Left forelimb (tissue), 1 donor: ENCODE data around the gene PTAFR.

ENCODE experiments used
- DNase-seq: peaks from one replicate; pipeline ENCODE4 v3.0.0-alpha.2; 2018; ENCODE audit warnings: low spot score

Gene PTAFR, protein sequence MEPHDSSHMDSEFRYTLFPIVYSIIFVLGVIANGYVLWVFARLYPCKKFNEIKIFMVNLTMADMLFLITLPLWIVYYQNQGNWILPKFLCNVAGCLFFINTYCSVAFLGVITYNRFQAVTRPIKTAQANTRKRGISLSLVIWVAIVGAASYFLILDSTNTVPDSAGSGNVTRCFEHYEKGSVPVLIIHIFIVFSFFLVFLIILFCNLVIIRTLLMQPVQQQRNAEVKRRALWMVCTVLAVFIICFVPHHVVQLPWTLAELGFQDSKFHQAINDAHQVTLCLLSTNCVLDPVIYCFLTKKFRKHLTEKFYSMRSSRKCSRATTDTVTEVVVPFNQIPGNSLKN

DNA sequence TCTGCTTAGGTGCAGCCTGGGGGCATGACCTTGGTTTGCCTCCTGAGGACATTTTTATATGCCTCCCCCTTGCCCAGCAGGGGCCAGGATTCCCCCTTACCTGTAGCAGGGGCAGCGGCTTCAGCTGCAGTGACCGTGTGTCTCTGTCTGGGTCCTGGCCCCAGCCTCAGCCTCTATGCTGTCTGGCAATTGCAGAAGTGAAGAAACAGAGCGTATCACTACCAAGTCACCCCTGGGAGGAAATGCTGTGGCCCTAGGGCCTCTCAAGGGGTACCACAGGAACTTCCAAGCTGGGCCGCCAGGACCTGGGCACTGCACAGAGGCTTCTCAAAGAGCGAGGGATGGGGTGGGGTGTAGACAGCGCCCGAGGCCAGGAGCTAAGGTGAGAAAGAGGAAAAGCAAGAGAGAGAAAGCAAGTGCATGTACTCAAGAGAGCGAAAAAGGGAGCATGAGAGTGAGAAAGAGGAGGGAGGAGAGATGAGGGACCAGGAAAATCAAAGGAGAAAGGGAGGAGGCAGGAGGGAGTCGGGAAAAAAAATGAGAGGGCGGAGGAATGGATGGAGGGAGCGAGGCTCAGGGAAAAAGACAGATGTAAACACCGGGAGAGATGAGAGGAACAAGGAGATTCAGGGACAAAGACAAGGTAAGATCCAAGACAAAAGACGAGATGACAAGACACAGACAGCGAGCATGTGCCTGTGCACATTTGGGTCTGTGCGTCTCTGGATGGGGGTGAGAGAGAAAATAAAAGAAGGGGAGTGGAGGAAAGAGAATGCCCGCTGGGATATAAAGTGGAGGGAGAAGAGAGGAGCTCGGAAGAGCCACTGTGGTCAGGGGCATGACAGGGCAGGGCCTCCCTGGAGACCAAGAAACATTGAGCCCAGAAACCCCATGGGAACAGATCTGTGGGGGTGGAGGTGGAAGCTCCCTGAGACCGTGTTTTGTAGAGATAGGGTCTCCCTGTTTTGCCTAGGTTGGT is at the start of gene PTAFR:
Gene PTAFR (minus strand): TSS at position 199 of the 979 bp plus-strand sequence. CDS start 25,669 bp downstream, outside the sequence.
- no peak for DNase-seq

- no peak for DNase-seq
Measured at GRCh38 chr1:28213315-28213714, 36.8 kb upstream of the PTAFR start.

- DNase-seq: no peak
Measured at GRCh38 chr1:28209700-28210099, 33.2 kb upstream of the PTAFR start.

- no peak for DNase-seq
Measured at GRCh38 chr1:28208818-28209441, 32.4 kb upstream of the PTAFR start.

DNA sequence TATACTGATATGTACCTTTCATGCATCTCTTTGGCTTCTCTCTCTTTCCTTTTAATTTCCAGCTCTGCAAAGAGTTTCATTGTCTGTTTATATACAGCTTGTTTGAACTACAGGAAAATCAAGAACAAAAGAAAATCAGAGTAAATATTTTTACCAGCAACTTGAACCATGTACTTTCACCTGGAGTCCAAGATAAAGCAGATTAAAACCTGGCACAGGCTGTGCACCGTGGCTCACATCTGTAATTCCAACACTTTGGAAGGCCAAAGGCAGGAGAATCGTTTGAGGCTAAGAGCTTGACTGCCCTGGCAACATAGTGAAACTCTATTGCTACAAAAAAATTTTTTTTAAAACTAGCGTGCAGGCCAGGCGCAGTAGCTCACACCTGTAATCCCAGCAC is 28.8 kb upstream of the PTAFR start:
- DNase-seq: no peak

- no peak for DNase-seq
Measured at GRCh38 chr1:28200234-28200873, 23.9 kb upstream of the PTAFR start.

GRCh38 chr1:28199328-28200233 is 23.1 kb upstream of the PTAFR start:
- DNase-seq: no peak

DNA sequence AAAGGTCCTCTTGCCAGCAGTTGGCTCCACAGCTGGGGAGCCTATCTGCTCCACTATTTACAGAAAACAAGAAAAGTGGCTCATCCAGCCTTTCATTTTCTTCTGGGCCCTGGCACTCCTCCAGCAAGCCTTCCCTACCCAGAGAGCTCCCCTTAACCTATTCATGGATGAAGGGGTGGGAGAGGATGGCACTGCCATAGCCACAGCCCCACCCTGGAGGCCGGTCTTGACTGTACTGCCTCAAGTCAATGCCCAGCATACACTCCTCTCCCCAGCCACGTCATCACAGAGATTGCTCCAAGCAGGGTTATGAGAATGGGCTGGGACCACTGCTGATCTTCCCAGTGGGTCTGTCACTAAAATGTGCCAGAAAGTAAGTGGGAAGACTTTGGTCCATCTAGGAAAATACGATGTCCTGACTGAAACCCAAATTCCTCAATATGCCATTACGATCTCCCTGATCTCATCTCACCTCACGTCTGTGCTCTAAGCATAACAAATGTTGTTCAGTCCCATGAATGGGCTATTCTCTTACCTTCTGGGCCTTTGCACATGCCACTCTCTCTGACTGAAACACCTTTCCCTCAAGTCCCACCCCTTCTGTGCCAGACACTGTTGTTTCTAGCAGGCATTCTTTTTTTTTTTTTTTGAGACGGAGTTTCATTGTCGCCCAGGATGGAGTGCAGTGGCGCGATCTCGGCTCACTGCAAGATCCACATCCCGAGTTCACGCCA is 21.4 kb upstream of the PTAFR start:
- no peak for DNase-seq

DNA sequence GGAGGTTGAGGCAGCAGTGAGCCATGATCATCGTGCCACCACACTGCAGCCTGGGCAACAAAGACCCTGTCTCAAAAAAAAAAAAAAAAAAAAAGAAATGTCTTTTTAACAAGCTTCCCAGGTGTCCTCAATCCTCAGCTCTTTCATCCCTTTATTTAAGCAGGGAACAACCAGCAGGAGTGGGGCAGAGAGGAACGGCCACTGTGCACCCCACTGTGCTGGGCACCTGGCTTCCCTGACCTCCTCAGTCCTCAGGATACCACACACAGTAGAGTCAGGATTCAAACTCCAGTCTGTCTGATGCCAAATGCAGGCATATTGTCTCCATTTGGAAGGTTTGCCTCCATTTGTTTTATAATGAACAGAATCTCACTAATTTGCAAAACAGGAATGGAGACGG is 19.8 kb upstream of the PTAFR start:
- no peak for DNase-seq

- DNase-seq: no peak
Measured at GRCh38 chr1:28195780-28196179, 19.3 kb upstream of the PTAFR start.

DNA sequence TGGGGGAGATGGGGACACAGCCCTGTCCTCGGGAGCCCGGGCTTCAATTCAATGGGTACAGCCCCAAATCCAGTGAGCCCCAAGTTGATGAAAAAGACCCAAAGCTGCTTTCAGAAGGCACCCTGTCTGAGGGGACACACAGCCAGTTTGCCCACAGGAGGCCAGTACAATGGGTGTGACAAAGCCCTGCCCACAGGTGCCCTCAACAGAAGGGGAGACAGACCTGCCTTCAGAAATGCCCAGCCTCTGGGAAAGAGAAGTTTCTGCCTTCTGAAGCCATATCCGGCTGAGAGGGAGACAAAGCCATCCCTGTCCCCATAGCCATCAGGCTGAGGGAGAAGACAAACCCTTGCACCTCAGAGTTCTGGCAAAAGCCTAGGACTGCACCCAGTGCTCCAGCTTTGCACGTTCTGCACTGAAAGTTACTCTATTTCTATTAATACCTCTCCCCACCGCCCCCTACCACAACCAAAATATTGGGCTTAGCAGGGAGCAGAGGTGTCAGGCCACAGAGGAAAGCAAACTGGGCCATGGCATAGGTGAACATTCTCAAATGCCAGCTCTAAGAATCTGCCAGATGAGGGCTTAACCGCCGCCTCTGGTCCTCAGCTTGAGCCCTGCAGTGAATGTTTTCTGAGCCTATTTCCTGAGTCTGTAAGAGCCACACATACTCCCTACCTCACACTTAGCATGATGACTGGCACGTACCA is 18.0 kb upstream of the PTAFR start:
- no peak for DNase-seq

GRCh38 chr1:28193701-28194161 is 17.2 kb upstream of the PTAFR start:
- no peak for DNase-seq

GRCh38 chr1:28190996-28191645 is 14.6 kb upstream of the PTAFR start:
- DNase-seq: peak; percentile 17

DNA sequence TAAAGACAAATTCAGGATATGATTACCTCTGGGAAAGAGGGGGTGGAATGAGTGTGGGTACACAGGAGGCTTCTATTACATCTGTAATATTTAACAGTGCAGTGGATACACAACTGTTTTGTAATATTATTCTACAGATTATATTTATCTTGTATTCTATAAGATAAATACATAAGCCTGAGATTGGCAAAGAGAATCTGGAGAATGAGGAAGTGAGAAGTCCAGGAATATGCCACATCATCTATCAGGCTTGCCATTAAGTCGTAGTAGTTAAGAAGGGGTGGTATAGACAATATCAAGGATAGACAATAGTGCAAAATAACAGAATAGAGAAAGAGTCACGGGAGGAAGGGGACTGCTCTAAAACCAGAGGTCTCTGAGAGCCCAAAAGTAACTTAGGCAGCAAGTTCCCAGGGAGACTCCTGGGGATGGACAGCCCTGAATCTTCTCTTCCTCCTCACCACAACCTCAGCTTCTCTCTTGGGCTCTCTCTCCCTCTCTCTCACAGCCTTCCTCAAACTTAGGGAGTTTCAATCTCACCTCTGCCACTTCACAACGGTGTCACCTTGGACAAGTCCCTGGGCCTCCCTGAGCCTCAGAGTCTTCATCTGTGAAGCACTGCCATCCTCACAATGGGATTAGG is 14.0 kb upstream of the PTAFR start:
- peak; percentile 12 for DNase-seq

DNA sequence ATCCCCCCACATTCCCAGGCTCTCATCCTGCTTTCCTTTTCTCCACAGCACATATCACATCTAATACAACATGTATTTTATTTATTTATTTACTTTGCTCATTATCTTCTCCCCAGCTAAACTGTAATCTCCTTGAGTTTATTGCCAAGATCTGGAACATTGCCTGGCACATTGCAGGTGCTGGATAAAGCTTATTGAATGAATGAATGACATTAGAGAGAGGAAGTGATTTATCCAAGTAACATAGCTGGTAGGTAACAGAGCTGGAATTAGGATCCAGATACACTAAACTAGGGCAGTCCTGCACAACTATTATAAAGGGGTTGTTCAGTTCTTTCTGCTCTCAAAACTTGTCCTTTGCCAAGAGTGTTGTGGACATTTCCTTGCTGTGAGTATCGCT is 8.6 kb upstream of the PTAFR start:
- no peak for DNase-seq

DNA sequence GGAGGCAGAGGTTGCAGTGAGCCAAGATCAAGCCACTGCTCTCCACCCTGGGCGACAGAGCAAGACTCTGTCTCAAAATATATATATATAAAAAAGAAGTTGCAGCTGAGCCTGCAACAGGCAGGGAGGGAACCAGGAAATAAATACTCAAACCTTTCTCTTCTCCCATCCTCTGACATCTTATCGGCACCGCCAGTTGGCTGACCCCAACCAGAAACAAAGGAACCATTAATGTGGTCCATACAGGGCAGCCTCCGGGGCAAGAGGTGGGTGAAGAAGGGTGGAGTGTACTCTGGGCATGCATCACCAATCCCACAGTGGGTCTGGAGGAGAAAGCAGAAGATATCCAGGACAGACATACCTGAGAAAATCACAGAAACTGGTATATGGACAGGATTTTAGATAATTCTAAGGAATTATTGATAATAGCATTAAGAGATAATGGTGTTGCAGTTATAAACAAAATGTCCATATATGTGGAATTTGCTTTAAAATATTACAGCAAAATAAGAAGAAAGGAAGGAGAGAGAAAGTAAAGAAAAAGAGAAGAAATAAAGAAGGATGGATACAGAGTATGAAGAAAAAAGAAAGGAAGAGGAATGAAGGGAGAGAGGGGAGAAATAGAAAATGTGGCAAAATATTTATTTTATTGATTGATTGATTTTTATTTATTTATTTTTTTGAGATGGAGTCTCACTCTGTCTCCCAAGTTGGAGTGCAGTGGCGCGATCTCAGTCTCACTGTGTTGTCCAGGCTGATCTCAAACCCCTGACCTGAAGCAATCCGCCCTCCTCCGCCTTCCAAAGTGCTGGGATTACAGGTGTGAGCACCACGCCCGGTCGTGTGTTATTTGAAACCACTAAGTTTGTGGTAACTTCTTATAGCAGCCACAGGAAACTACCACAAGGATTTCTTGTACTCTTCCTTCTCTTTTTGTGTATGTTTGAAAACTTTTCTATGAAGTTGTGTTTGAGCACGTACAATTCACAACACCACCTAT is 4.1 kb upstream of the PTAFR start:
- DNase-seq: no peak
